ENCODE results near the gene VSIG10. TPM values are rescaled to one million over a fixed set of nuclear protein-coding genes. Genes with fewer than 3 reads are reported as not detected.

Gene VSIG10
- total and polyA plus RNA-seq, 5 experiments from 2014 or later, result 2.0 to 5.0 (median 3.1) TPM

DNA sequence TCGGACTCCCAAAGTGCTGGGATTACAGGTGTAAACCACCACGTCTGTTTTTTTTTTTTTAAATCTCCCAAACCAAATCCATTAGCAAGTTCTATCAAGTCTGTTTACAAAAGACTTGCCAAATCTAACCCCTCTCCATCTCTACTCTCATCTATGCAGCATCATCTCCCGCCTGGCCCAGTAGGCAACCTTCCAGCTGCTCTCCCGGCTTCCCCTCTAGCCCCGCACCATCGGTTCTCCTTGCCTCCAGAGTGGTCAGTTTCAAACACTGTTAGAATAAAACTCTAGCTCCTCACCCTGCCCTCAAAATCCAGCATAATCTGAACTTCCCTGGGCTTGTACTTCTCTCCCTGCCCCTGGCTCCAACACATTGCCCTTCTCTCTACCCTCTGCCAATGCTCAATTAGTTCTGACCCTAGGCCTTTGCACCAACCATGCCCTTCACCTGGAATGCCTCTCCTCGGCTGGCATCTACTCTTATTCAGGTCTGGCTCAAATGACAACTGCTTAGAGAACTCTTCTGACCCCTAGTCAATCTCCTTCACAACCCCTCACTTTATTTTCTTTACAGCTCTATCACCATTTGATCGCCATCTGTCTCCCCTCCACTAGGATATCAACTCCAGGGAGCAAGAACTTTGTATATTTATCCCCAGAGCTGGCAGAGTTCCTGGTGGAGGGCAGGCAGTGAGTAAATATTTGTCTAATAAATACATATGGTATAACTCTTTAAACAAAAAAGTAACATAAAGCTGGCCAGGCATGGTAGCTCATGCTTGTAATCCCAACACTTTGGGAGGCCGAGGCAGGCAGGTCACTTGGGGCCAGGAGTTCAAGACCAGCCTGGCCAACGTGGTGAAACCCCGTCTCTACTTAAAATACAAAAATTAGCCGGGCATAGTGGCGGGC lies 47.7 kb downstream of the VSIG10 start:
- peak overlapping the region in 1 of 10 donors; percentile 27 for H3K4me3 Mint-ChIP-seq
- peak overlapping the region; percentile 1 to 92 (median 68) for H3K27ac Mint-ChIP-seq
- H3K36me3 Mint-ChIP-seq, result peaks cover 0 to 22% (median 7%) of the 10 kb centered on the region in 3 donors
- no peaks in the 10 kb centered on the region for H3K27me3 Mint-ChIP-seq
- DNase-seq (no peak), ATAC-seq (no peak)
- POLR2A ChIA-PET, result no interaction called here
- H3K9me3 Mint-ChIP-seq, result peaks cover 0 to 3% (median 0%) of the 10 kb centered on the region in 9 donors
- H3K4me1 Mint-ChIP-seq, result peaks cover 23 to 43% (median 37%) of the 10 kb centered on the region in 4 donors

DNA sequence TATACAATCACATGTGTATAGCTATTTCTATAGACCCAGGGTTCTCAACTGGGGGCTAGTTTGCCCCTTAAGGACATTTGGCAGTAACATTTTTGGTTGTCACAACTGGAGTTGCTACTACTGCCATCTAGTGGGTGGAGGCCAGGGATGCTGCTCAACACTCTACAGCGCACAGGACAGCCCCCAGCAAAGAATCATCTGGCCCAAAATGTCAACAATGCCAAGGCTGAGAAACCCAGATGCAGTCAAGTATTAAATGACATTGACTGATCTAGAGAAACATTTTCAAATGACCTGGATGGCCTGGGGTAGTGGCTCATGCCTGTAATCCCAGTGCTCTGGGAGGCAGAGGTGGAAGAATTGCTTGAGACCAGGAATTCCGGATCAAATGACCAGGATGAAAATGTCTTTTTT lies 48.7 kb downstream of the VSIG10 start:
- peak; percentile 85 to 92 for ATAC-seq
- Mint-ChIP-seq H3K27me3 (no peaks in the 10 kb centered on the region), H3K36me3 (peaks cover 0 to 32% (median 12%) of the 10 kb centered on the region in 3 donors), H3K27ac (peak overlapping the region in 8 of 10 donors; percentile 7 to 74 (median 57)), H3K4me1 (peaks cover 23 to 41% (median 35%) of the 10 kb centered on the region in 4 donors), H3K4me3 (peak overlapping the region in 1 of 10 donors; percentile 43), H3K9me3 (peaks cover 0 to 3% (median 0%) of the 10 kb centered on the region in 9 donors)
- POLR2A ChIA-PET, result no interaction called here
- peak; percentile 22 to 81 (median 55) for DNase-seq

DNA sequence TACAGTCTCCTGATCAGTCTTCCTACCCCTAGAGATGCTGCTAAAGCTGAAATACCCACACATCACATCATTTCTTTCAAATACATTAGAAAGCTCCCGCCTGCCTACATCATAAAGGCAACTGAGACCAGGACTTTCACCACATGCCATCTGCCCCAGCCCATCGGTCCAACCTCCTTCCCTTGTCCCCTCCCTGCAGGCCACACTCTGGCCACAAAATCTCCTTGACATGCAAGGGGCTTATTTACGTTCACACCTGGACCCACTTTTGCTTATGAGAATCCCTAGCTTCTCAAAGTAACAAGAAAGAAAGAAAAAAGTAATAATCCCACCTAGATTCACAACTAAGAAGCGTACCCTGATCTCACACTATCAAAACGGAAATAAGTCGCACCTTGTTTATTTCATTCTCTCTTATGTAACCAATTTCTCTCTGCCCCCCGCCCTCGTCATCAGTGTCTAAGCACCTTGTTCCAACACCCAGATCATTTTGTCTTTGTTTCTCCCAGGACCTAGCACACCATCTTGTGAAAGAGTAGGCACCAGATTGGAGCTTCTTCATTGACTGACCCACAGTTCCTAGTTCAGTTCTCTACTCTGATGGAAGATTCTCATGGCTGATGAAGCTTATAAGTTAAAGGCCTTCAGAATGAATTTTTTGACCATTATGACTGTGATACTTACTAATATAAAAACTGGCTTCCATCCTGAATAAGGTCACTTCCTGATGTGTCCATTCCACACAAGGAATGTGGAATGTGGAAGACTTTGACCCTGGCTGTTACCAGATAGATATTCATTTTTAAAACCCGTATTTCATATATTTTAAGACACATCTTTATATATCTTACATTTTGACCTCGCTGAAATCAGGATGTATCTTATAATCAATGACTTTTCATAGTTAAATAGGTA lies 50.5 kb downstream of the VSIG10 start:
- Mint-ChIP-seq H3K4me1 (peaks cover 15 to 27% (median 18%) of the 10 kb centered on the region in 4 donors), H3K36me3 (peaks cover 0 to 46% (median 15%) of the 10 kb centered on the region in 3 donors), H3K27ac (peak overlapping the region in 9 of 10 donors; percentile 4 to 89 (median 53)), H3K9me3 (peaks cover 0 to 3% (median 0%) of the 10 kb centered on the region in 9 donors), H3K27me3 (no peaks in the 10 kb centered on the region), H3K4me3 (peak overlapping the region in 1 of 10 donors; percentile 43)
- no peak for ATAC-seq
- no peak for DNase-seq
- POLR2A ChIA-PET, result no interaction called here

DNA sequence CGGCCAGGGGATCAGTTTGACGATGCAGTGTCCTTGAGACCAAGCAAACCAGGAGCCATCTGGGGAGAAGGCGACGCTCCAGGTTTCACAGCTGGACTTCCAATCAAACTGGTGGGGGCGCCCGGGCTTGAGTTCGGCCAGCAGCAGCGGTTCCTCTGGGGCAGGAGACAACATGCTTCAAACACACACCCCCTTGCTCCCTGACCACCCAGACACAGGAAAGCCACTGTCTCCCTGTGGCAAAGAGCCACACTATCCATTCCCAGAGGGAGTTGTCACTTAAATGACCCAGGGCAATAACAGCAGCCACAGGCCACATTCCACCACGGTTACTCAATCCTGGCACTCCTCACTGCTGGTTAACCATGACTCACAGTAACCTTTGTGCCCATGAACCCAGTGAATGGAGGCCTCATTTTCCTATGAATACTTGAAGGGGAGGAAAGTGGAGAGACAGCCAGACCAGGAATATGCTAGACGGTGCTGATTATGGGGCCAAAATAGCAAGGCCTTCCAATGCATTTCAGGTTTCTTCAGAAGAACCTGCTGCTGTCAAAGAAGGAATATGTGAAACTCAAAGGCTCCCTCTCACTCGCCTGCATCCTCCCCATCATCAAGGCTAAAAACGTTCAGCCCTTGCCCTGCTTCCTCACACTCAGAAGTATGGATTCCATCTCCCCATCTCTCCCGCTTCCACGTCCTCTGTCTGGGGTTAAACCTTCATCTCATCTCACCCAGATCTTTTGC lies 51.3 kb downstream of the VSIG10 start:
- Mint-ChIP-seq H3K4me1 (peaks cover 15 to 23% (median 18%) of the 10 kb centered on the region in 4 donors), H3K27me3 (no peaks in the 10 kb centered on the region), H3K36me3 (peaks cover 0 to 52% (median 17%) of the 10 kb centered on the region in 3 donors), H3K27ac (peak overlapping the region in 6 of 10 donors; percentile 9 to 89 (median 58)), H3K4me3 (peak overlapping the region in 1 of 10 donors; percentile 43), H3K9me3 (peaks cover 0 to 3% (median 0%) of the 10 kb centered on the region in 9 donors)
- no peak for DNase-seq
- POLR2A ChIA-PET, result no interaction called here
- ATAC-seq, result no peak

DNA sequence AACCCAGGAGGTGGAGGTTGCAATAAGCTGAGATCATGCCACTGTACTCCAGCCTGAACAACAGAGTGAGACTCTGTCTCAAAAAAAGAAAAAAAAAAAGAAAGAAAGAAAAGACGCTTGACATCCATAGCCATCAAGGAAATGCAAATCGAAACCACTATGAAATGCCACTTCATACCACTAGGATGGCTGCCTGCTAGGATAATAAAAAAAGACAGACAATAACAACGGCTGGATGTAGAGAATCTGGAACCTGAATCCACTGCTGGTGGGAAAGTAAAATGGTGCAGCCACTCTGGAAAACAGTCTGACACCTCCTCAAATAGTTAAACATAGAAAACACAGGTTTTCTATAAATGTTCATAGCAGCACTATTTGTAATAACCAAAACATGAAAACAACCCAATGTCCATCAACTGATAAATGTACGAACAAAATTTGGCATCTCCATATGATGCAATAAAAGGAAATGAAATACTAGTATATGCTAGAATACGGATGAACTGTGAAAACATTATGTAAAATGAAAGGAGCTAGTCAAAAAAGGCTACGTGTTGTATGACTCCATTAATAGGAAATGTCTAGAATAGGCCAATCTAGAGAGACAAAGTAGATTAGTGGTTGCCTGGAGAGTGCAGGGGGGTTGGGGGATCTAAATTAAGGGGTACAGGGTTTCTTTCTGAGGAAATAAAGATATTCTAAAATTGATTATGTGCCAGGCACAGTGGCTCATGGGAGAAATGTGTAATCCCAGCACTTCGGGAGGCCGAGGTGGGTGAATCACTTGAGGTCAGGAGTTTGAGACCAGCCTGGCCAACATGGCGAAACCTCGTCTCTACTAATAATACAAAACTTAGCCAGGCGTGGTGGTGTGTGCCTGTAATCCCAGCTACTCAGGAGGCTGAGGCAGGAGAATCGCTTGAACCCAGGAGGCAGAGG lies 52.6 kb downstream of the VSIG10 start:
- Mint-ChIP-seq H3K27ac (peak overlapping the region in 5 of 10 donors; percentile 3 to 82 (median 63)), H3K36me3 (peaks cover 0 to 55% (median 17%) of the 10 kb centered on the region in 3 donors), H3K4me3 (no peak overlapping the region), H3K9me3 (peaks cover 0 to 3% (median 0%) of the 10 kb centered on the region in 9 donors), H3K27me3 (no peaks in the 10 kb centered on the region), H3K4me1 (peaks cover 13 to 24% (median 17%) of the 10 kb centered on the region in 4 donors)
- ATAC-seq (no peak), DNase-seq (no peak)
- POLR2A ChIA-PET, result no interaction called here

DNA sequence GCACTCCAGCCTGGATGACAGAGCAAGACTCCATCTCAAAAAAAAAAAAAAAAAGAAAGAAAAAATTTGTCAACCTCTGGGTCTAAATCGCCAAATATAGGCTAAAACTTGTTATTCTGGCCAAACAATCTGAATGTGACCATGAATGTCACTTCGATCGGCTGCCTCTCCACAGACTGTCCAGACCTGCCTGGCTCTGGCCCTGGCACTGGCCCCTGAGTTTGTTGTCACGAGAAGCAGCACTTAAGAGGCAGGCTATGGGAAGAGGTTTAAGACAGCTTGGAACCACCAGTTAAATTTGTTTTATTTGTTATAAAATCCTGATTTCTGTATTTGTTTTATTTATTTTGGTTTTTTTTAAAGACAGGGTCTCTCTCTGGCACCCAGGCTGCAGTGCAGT lies 57.4 kb downstream of the VSIG10 start:
- no peak overlapping the region for H3K4me3 Mint-ChIP-seq
- no peaks in the 10 kb centered on the region for H3K9me3 Mint-ChIP-seq
- H3K27ac Mint-ChIP-seq, result peak overlapping the region in 1 of 10 donors; percentile 38
- no peaks in the 10 kb centered on the region for H3K27me3 Mint-ChIP-seq
- no peak for ATAC-seq
- peaks cover 0 to 5% (median 4%) of the 10 kb centered on the region in 4 donors for H3K4me1 Mint-ChIP-seq
- H3K36me3 Mint-ChIP-seq, result peaks cover 0 to 77% (median 24%) of the 10 kb centered on the region in 3 donors
- POLR2A ChIA-PET, result no interaction called here
- no peak for DNase-seq

DNA sequence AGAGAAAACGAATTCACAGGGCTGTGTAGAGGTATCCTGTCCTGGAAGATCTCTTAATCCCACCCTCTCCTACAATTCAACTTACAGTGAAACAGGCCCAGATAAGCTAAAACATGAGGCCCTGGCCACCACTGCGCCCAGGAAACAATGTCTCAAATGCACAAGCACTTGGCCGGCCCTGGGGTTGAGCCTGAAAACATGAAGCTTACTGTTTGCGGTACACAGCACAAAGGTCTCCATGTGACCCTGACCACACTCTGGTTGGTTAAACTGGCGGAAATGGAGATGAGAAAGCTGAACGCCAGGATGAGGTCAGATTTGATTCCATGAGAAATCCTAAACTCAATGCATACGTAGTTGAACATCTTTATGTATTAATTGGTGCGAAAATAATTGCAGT lies 59.2 kb downstream of the VSIG10 start:
- Mint-ChIP-seq H3K36me3 (peaks cover 0 to 71% (median 21%) of the 10 kb centered on the region in 3 donors), H3K4me1 (peaks cover 0 to 5% (median 2%) of the 10 kb centered on the region in 4 donors), H3K27ac (no peak overlapping the region), H3K9me3 (no peaks in the 10 kb centered on the region), H3K27me3 (no peaks in the 10 kb centered on the region), H3K4me3 (no peak overlapping the region)
- ATAC-seq, result no peak
- POLR2A ChIA-PET, result no interaction called here
- DNase-seq, result no peak

DNA sequence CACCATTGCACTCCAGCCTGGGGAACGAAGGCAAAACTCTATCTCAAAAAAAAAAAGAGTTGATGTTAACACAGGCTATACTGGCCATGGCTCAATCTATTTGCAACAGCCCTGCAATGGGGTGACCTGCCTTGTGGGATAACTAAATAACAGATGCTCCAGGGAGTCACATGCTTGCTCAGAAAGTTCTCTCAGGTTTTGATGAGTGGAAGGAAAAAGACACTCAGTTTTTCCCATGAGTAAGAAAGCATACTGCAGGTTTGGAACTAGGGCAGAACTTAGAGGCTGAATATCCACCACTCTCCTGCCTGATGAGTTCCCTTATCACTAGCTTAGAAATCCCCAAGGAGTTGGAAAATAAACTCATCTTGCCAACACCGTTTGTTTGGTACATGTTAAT lies 59.7 kb downstream of the VSIG10 start:
- H3K9me3 Mint-ChIP-seq, result no peaks in the 10 kb centered on the region
- no peaks in the 10 kb centered on the region for H3K27me3 Mint-ChIP-seq
- H3K4me1 Mint-ChIP-seq, result peaks cover 0 to 5% (median 2%) of the 10 kb centered on the region in 4 donors
- POLR2A ChIA-PET, result no interaction called here
- no peak overlapping the region for H3K27ac Mint-ChIP-seq
- DNase-seq, result no peak
- peaks cover 0 to 70% (median 23%) of the 10 kb centered on the region in 3 donors for H3K36me3 Mint-ChIP-seq
- ATAC-seq, result no peak
- no peak overlapping the region for H3K4me3 Mint-ChIP-seq

DNA sequence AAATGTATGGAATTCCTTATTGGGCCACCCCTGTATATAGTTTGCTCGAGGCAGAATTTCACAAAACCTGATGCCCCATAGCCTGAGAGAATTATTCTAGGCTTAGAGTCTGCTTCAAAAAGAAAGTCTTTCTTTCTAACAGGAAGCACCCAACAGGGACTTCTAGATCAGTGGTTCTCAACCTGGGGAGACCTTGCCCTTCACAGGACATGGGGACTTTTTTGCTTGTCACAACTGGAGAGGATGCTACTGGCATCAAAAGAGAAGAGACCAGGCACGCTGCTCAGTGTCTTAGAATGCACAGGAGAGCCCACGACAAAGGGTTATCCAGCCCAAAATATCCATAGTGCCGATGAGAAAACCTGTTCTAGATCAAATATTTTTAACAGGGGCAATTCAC lies 61.7 kb downstream of the VSIG10 start:
- POLR2A ChIA-PET, result no interaction called here
- peaks cover 0 to 4% (median 2%) of the 10 kb centered on the region in 4 donors for H3K4me1 Mint-ChIP-seq
- no peak for DNase-seq
- no peaks in the 10 kb centered on the region for H3K9me3 Mint-ChIP-seq
- no peak overlapping the region for H3K27ac Mint-ChIP-seq
- H3K36me3 Mint-ChIP-seq, result peaks cover 0 to 77% (median 22%) of the 10 kb centered on the region in 3 donors
- H3K27me3 Mint-ChIP-seq, result no peaks in the 10 kb centered on the region
- ATAC-seq, result no peak
- no peak overlapping the region for H3K4me3 Mint-ChIP-seq

DNA sequence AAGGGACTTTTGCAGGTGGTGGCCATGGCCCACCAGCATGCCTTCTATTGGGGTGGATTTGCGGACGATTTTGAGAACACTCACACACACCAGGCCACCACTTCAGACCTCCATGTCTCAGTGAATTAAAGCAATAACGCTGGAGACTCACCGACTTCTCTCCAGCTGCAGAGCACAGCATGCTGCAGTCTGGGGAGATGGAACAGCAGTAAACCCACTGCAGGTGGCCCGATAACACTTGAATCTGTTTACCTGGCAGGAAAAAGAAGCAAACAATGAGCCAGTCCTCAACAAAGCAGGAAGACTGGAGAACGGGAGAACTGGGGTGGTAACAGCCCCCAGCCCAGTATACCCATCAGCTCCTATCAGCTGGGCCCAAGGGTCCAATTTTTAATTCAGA lies 65.7 kb downstream of the VSIG10 start:
- DNase-seq (no peak), ATAC-seq (no peak)
- Mint-ChIP-seq H3K36me3 (peaks cover 4 to 90% (median 21%) of the 10 kb centered on the region in 3 donors), H3K27ac (peak overlapping the region in 5 of 10 donors; percentile 28 to 71 (median 48)), H3K9me3 (no peaks in the 10 kb centered on the region), H3K27me3 (no peaks in the 10 kb centered on the region), H3K4me3 (no peak overlapping the region), H3K4me1 (peaks cover 0 to 3% (median 0%) of the 10 kb centered on the region in 4 donors)
- POLR2A ChIA-PET, result no interaction called here

All from naive thymus-derived CD8-positive, alpha-beta T cell (primary cell).